Activated CD4-positive, CD25-positive, alpha-beta regulatory T cell treated with anti-CD3 and anti-CD28 coated beads, Interleukin-2, amount 50 U/mL, for 16 hours (primary cell): ENCODE measurements around the gene SLC29A1.
A peak's percentile ranks its signal among the peaks of the same experiment; 100 is the strongest.

Source experiments
- DNase-seq: peaks from one replicate; pipeline ENCODE4 v3.0.0-alpha.2; 2020; ENCODE audit warnings: low read depth, low spot score

The SLC29A1 gene

DNA sequence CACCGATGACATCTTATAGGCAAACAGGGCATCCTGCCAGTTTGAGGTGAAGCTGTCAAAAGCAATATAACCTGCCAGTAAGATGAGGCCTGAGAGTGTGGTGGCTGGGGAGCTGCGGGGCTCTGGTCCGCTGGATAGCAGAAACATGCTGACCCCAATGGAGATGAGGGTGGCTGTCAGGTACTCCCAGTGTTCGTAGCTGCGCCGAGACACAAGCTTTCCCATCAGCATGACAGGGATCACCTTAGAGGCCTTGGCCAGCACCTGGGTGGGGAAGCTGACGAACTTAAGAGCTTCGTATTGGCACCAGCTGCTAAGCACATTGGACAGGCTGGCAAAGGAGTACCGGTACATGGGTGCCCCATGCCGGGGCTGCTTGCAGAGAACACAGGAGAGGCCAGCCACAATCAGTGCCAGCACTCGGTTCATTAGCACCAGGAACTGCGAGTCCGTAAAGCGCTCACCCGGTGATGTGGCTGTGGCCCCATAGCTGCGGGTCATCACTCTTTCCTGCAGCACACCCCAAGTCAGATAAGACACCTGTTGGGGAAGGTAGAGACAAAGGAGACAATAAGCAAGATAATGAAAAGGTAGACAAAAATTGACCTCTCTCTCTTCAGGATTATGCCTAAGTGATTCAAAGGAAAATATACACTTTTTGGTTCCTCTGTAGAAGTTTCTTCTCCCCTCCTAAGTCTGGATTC, 31.9 kb downstream of the SLC29A1 start:
- DNase-seq = no peak

- no peak for DNase-seq
Measured at GRCh38 chr6:44255871-44256774, 32.7 kb downstream of the SLC29A1 start.

DNA sequence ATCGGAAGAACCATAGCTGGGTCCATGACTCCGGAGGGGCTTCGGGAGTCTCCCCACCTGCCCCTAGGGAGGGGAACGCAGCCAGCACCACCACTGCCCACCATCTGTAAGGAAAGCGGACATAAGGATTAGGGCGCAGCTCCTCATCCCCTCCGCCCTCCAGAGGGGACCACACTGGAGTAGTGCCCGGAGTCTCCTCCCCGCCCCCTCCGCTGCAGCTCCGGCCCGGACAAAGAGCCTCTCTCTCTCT, 33.3 kb downstream of the SLC29A1 start:
- no peak for DNase-seq

- DNase-seq = no peak
Measured at GRCh38 chr6:44257025-44257752, 33.8 kb downstream of the SLC29A1 start, which contains the start of gene SLC35B2. SLC35B2 (minus strand) TSS chr6:44257528; CDS start chr6:44257410, 118 bp downstream.

- DNase-seq = no peak
Measured at GRCh38 chr6:44257753-44258324, 34.4 kb downstream of the SLC29A1 start.

DNA sequence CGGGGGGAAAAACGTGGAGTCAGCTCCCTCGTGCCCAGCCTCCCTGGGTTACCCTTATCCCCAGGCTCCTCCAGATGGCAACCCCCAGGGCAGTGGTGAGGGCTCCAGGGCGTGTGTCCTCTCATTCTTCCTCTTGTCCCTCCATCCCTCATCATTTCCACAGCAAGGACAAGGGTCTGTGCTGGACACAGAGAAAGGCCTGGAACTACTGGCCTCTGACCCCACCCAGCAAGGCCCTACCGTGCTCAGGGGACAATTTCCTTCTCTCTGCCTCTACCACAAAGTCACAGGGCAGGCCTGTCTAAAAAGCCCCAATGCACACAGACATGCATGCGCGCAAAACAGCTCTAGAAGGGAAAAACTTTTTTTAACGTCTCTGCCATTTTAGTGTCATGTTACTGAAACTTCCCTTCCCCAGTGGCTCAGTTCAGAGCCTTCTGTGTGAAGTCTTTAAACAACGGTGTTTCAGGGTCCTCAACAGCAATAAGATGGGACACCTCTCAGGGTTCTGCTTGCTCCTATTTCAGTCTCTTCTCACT, 35.0 kb downstream of the SLC29A1 start:
- DNase-seq = no peak

- DNase-seq = no peak
Measured at GRCh38 chr6:44258921-44259320, 35.5 kb downstream of the SLC29A1 start.

DNA sequence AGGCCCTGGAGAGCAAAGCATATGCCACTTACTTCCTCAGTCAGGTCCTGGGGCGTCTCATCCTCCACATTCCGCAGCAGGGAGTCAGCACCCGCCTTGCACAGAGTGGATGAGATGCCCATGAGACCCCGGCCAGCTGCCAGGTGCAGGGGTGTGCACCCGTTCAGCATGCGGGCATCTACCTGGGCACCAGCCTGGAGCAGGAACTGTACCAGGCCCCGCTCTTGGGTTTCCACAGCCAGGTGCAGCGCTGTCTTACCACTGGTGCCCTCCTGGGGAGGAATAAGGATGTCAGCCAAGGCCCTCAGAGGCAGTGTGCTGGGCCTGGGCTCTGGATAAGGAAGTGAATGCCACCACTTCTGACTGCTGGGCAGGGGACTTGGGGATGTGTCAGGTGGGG, 36.6 kb downstream of the SLC29A1 start:
- no peak for DNase-seq

DNA sequence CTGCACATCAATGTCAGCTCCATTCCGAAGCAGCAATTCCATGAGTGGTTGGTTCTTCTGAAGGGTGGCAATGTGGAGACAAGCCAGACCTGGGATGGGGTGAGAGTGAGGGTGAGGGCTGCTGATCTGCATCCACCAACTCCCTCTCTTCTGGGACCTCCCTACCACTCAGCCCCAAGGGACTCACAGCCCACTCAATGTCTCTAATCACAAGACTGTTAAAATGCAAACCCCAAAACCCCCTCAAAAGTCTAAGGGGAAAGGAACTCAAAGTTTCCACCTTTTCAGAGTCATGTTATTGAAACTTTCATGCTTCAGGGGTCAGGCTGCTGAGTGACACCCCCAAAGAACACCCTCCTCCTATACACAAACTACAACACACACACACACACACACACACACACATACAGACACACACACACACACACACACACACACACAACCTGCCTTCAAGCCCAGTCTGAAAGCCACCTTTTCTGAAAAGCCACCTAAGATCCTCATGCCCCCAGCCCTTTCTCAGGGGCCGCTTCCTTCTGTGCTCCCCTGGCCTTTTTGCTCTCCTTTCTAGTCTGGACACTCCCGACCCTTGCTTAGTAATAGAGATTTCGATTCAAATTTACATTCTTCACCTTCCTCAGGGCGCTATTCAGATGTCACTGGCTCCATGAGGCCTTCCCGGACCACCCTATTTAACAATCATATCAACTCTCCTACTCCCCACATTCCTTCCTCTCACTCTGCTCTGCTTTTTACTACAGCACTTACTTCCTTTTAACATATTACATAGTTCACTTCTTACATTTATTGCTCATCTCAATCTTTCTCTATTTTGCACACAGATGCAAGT, 37.3 kb downstream of the SLC29A1 start:
- DNase-seq = no peak

GRCh38 chr6:44261581-44261980, 38.2 kb downstream of the SLC29A1 start:
- DNase-seq = no peak

DNA sequence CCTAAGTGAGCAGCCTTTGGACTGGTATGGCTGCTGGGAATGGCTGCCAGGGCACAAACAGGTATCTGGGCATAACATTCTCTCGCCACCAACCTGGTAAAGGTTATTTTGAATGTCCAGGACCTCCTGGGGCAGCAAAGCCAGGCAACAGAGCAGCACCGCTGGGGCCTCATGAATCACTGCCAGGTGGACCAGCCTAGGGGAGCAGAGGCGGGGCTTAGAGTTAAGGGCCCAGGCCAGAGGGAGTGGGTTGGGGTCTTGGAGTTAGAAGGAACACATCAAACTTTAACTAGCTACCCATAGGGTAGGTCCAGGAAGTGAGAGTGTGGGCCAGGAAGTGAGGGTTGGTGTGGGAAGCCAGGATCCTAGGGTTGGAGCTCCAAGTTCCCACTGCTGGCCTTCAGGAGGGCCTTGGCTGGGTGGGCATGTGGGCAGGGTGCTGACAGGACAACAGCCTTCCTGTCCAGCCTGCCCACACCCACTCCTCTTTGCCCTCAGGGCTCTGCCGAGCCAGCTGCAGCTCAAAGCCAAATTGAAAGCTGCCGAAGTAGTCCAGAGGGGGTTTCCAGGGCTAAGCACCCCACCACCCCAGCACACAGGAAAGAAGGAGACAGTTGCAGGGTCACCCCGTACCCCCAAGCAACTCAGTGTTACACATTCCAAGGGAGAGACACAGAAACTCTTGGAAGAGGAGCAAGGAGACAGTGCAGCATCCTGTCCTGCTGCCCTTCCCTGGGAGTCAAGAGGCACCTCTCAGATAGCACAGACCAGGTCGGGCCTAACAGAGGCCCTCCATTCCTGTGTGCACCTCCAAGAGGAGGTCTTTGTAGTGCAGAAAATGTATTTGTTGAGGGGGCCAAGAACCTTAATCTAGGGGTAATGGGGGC, 39.3 kb downstream of the SLC29A1 start:
- DNase-seq = no peak

- DNase-seq = no peak
Measured at GRCh38 chr6:44263354-44264100, 40.1 kb downstream of the SLC29A1 start.

GRCh38 chr6:44264154-44265006, 41.0 kb downstream of the SLC29A1 start:
- DNase-seq = no peak

- peak; percentile 92 for DNase-seq
Measured at GRCh38 chr6:44265007-44265721, 41.8 kb downstream of the SLC29A1 start, which contains the start of gene NFKBIE. NFKBIE (minus strand) TSS chr6:44265551; CDS start chr6:44265346, 205 bp downstream.

GRCh38 chr6:44265722-44266233, 42.4 kb downstream of the SLC29A1 start:
- DNase-seq = no peak

DNA sequence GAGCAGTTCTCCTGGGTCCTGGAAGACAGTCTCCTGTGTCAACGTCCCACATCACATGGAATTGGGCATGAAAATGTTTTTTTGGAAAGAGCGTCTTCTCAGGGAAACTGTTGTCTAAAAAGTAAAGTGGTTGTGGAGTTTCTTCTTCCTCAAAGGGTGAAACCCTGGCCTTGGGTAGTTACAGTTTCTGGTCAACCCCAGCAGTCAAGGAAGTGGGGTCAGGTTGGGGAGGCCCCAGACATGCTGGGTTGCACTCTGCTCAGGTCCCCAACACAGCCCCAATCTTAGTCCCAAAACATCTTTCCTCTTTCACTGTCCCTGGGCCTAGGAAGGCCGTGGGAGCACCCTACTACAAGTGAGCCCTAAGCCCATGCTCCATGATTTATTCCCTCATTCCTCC, 43.0 kb downstream of the SLC29A1 start:
- no peak for DNase-seq

GRCh38 chr6:44267252-44267651, 43.9 kb downstream of the SLC29A1 start:
- no peak for DNase-seq
